ENCODE data around the gene CRYBB3. TPM values are rescaled to one million over a fixed set of nuclear protein-coding genes. Genes with fewer than 3 reads are reported as not detected.

The CRYBB3 gene
- total and polyA plus RNA-seq, 2 of the 13 experiments (the other 11 are each of a cell fraction or from before 2014, with no cell fraction given), result 0.18 to 0.28 TPM

DNA sequence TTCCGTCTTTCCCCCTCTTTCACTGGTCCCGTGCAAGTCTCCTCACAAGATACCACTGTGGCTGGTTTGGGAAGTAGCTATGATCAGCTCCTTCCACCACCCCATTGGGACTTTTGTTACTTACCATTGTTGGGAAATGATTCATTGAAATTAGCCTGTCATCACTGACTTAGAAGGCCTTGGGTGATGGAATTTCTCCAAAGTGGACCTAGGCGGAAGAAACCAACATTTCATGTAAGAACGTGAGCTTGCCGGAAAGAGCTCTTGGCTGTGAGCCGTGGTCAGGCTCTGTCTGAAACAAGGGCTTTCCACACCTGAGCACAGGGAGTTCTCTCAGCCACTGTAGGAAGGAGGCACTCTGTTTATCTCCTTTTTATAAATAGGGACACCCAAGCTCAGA, 23.5 kb upstream of the CRYBB3 start:
- intact Hi-C loops (cut with micrococcal nuclease; ENCODE audit: unreplicated experiment) (no loop called here), in situ Hi-C loops (cut with HindIII; ENCODE audit: extremely low pct_ligation_motif_present, low pct_unique_long_range_greater_than_20kb) (loop anchor here (25.0 kb wide), 1 partner anchor 239 kb away; the partner anchor contains the start of gene LHFPL7)
- TF ChIP-seq ZNF709 (CRISPR knock-in tag; IDR thresholded peaks at IDR 0.05), result no peak
- no peak for TF ChIP-seq ZSCAN20 (CRISPR knock-in tag; IDR thresholded peaks at IDR 0.05; ENCODE audit: borderline replicate concordance)
- TF ChIP-seq RFX3 (CRISPR knock-in tag; IDR thresholded peaks at IDR 0.05), result no peak
- no peak for TF ChIP-seq ZHX2 (IDR thresholded peaks at IDR 0.05; ENCODE audit: low read depth)
- TF ChIP-seq ZHX2 (CRISPR knock-in tag; IDR thresholded peaks at IDR 0.05; ENCODE audit: borderline replicate concordance), result no peak
- ChIA-PET POLR2A (no interaction called here), CTCF (ENCODE audit: low intra/inter-chr PET ratio, low total read pairs) (no interaction called here)
- DNase-seq (ENCODE audit: low spot score) (no peak), ATAC-seq (no peak), FAIRE-seq (no peak)
- Histone ChIP-seq H3K4me3 (replicated peaks in 1 of 3; ENCODE audit: insufficient read depth in 1 of 3, low read depth in 2 of 3, low read length in 3 of 3) (no peak overlapping the region), H3K4me2 (ENCODE audit: low read depth, low read length) (no peak overlapping the region), H3K36me3 (replicated peaks in 1 of 2; ENCODE audit: control insufficient read depth in 1 of 2, insufficient read depth in 2 of 2, low read length in 2 of 2) (peaks cover 24 to 65% of the 10 kb centered on the region in 2 experiments), H2AFZ (ENCODE audit: low read length) (no peak overlapping the region), H3K27me3 (ENCODE audit: control insufficient read depth in 1 of 2, insufficient read depth in 2 of 2, low read length in 2 of 2) (no peaks in the 10 kb centered on the region), H3K4me1 (ENCODE audit: insufficient read depth, low read length) (no peaks in the 10 kb centered on the region), H3K79me2 (ENCODE audit: insufficient read depth, low read length) (no peaks in the 10 kb centered on the region), H3K27ac (ENCODE audit: extremely low read length, insufficient read depth, low read length) (no peak overlapping the region), H4K20me1 (ENCODE audit: insufficient read depth, low read length) (no peaks in the 10 kb centered on the region), H3K9ac (ENCODE audit: insufficient read depth, low read depth, low read length) (no peak overlapping the region), H3K9me3 (ENCODE audit: low read length) (no peaks in the 10 kb centered on the region)
- BruUV-seq (replicated peaks), result no TSS peak
- 100% methylated on average over 3 of the region's 6 CpGs for WGBS (ENCODE audit: low lambda C conversion rate)

Measured in HepG2 (cell line).